Renal pelvis (tissue), 3 donors: ENCODE measurements around the gene PILRA. TPM values are rescaled to one million over a fixed set of nuclear protein-coding genes. Genes with fewer than 3 reads are reported as not detected.

ENCODE experiments used
- polyA plus RNA-seq, 3 donors: library from polyadenylated mRNA; unstranded; fragments of 120-200 nt; gene quantifications; one replicate each; pipeline ENCODE4 v1.2.1, GENCODE V29; 2013; ENCODE audit not compliant: insufficient read length in 3 of 3

The PILRA gene
- polyA plus RNA-seq, 3 donors, result 4.5 to 10.1 (median 6.3) TPM

Other genes with a start within 250 kb of the PILRA start
- 1 to 10 TPM; 1.7 to 2.6 (median 2.0) TPM for gene MBLAC1, start 246.5 kb upstream of the PILRA start, polyA plus RNA-seq
- gene LAMTOR4, start 224.6 kb upstream of the PILRA start, polyA plus RNA-seq, result 100 to 1,000 TPM; 116 to 136 (median 129) TPM
- 10 to 100 TPM; 21.0 to 27.1 (median 24.7) TPM for gene TRAPPC14, start 214.8 kb upstream of the PILRA start, polyA plus RNA-seq
- gene GAL3ST4, start 204.9 kb upstream of the PILRA start, polyA plus RNA-seq, result 1 to 10 TPM; 5.8 to 6.0 (median 5.9) TPM
- gene GPC2, start 196.1 kb upstream of the PILRA start, polyA plus RNA-seq, result 10 to 100 TPM; 13.6 to 16.6 (median 14.0) TPM
- gene STAG3, start 195.6 kb upstream of the PILRA start, polyA plus RNA-seq, result 10 to 100 TPM; 10.2 to 33.4 (median 30.1) TPM
- gene PVRIG, start 153.5 kb upstream of the PILRA start, polyA plus RNA-seq, result 1 to 10 TPM; 2.0 to 9.2 (median 8.1) TPM
- gene SPDYE3, start 65.8 kb upstream of the PILRA start, polyA plus RNA-seq, result 10 to 100 TPM in 1 of 3 donors, 1 to 10 TPM in 2; 6.4 to 10.4 (median 8.1) TPM
- gene PILRB, start 15.4 kb upstream of the PILRA start, polyA plus RNA-seq, result 10 to 100 TPM; 35.8 to 63.6 (median 63.1) TPM
- gene ZCWPW1, start 55.2 kb downstream of the PILRA start, polyA plus RNA-seq, result 1 to 10 TPM; 6.3 to 8.4 (median 7.0) TPM
- 10 to 100 TPM; 55.0 to 63.4 (median 62.5) TPM for gene MEPCE, start 56.3 kb downstream of the PILRA start, polyA plus RNA-seq
- 10 to 100 TPM; 20.9 to 23.5 (median 23.2) TPM for gene PPP1R35, start 63.0 kb downstream of the PILRA start, polyA plus RNA-seq
- gene SPACDR, start 90.8 kb downstream of the PILRA start, polyA plus RNA-seq, result 1 to 10 TPM in 2 of 3 donors, under 1 TPM in 1; 0.73 to 1.9 (median 1.3) TPM
- 10 to 100 TPM; 48.2 to 57.9 (median 55.5) TPM for gene TSC22D4, start 105.7 kb downstream of the PILRA start, polyA plus RNA-seq
- gene NYAP1, start 110.4 kb downstream of the PILRA start, polyA plus RNA-seq, result 1 to 10 TPM; 2.4 to 3.2 (median 2.8) TPM
- 10 to 100 TPM; 11.3 to 16.6 (median 12.8) TPM for gene AGFG2, start 165.7 kb downstream of the PILRA start, polyA plus RNA-seq
- 1 to 10 TPM; 4.4 to 9.6 (median 7.0) TPM for gene SAP25, start 200.4 kb downstream of the PILRA start, polyA plus RNA-seq
- gene LRCH4, start 212.6 kb downstream of the PILRA start, polyA plus RNA-seq, result 10 to 100 TPM; 43.7 to 56.0 (median 46.8) TPM
- 1 to 10 TPM; 1.8 to 2.6 (median 2.3) TPM for gene FBXO24, start 212.8 kb downstream of the PILRA start, polyA plus RNA-seq
- 100 to 1,000 TPM; 108 to 146 (median 137) TPM for gene PCOLCE, start 228.9 kb downstream of the PILRA start, polyA plus RNA-seq
- gene MOSPD3, start 239.1 kb downstream of the PILRA start, polyA plus RNA-seq, result 10 to 100 TPM; 26.8 to 31.5 (median 30.3) TPM